ENCODE results near the gene ASB2. TPM values are rescaled to one million over a fixed set of nuclear protein-coding genes. Genes with fewer than 3 reads are reported as not detected.

The ASB2 gene
- polyA plus RNA-seq, 1 donor (not counting 4 experiments of a cell fraction or from before 2014, with no cell fraction given) = 0.56 TPM

DNA sequence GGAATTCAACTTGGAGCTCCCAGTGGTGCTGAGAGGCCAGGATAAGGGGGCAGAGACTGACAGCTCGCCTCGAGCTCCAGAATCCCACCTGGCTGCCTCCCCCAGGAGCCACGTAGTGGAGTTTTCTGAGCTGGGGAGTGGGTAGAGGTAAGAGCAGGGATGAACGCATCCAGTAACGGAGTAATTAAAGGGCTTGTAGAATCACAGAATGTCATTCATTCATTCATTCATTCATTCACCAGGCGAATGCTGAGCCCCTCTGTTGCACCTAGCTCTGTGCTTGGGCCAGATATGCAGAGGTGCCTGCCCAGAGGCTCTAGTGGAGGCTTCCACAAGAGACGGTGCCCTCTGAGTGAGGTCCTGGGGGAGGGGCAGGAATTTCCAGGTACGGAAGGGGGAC, 41.2 kb downstream of the ASB2 start:
- FAIRE-seq = no peak
- DNase-seq (ENCODE audit: low read depth, low spot score) = no peak
- H3K9me3 ChIP-seq (ENCODE audit: control insufficient read depth, low read depth, low read length) = no peaks in the 10 kb centered on the region
- TF ChIP-seq, protein P1, sequence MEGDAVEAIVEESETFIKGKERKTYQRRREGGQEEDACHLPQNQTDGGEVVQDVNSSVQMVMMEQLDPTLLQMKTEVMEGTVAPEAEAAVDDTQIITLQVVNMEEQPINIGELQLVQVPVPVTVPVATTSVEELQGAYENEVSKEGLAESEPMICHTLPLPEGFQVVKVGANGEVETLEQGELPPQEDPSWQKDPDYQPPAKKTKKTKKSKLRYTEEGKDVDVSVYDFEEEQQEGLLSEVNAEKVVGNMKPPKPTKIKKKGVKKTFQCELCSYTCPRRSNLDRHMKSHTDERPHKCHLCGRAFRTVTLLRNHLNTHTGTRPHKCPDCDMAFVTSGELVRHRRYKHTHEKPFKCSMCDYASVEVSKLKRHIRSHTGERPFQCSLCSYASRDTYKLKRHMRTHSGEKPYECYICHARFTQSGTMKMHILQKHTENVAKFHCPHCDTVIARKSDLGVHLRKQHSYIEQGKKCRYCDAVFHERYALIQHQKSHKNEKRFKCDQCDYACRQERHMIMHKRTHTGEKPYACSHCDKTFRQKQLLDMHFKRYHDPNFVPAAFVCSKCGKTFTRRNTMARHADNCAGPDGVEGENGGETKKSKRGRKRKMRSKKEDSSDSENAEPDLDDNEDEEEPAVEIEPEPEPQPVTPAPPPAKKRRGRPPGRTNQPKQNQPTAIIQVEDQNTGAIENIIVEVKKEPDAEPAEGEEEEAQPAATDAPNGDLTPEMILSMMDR (optimal IDR thresholded peaks at IDR 0.05 in 1 of 3, IDR thresholded peaks at IDR 0.05 in 1 of 3, conservative IDR thresholded peaks at IDR 0.05 in 1 of 3; ENCODE audit: extremely low read depth in 1 of 3, insufficient read depth in 2 of 3, low read length in 3 of 3) = no peak
- TF ChIP-seq EZH2 (IDR thresholded peaks at IDR 0.05; ENCODE audit: low read length) = no peak
- H3K9ac ChIP-seq (ENCODE audit: control insufficient read depth, extremely low read depth, insufficient read depth, low read length) = no peak overlapping the region
- H3K27ac ChIP-seq (ENCODE audit: control insufficient read depth, insufficient read depth, low read length) = no peak overlapping the region
- dilution Hi-C loops (cut with MboI; ENCODE audit: extremely low pct_ligation_motif_present, low sequenced_read_pairs) = no loop called here
- peaks cover 17% of the 10 kb centered on the region for H3K4me1 ChIP-seq (ENCODE audit: control insufficient read depth, extremely low read depth, insufficient read depth, low read length)
- H2AFZ ChIP-seq (ENCODE audit: control insufficient read depth, low read length) = no peak overlapping the region
- H3K36me3 ChIP-seq (ENCODE audit: control insufficient read depth in 2 of 2, extremely low read depth in 1 of 2, insufficient read depth in 2 of 2, low read length in 2 of 2) = no peaks in the 10 kb centered on the region
- no peaks in the 10 kb centered on the region for H3K79me2 ChIP-seq (ENCODE audit: control insufficient read depth, insufficient read depth, low read length)
- H3K4me2 ChIP-seq (ENCODE audit: control insufficient read depth, extremely low read depth, insufficient read depth, low read depth, low read length) = no peak overlapping the region
- peaks cover 8% of the 10 kb centered on the region for H3K27me3 ChIP-seq (ENCODE audit: control insufficient read depth, extremely low read depth, insufficient read depth, low read length)
- peaks cover 2% of the 10 kb centered on the region for H4K20me1 ChIP-seq (ENCODE audit: control insufficient read depth, extremely low read depth, insufficient read depth, low read length)
- H3K4me3 ChIP-seq (ENCODE audit: control insufficient read depth in 2 of 3, extremely low read depth in 1 of 3, insufficient read depth in 2 of 3, low read depth in 1 of 3, low read length in 3 of 3) = no peak overlapping the region
- H3K9me1 ChIP-seq (ENCODE audit: control insufficient read depth, extremely low read depth, insufficient read depth, low read length) = no peaks in the 10 kb centered on the region

GRCh38 chr14:93932642-93933041, 43.7 kb downstream of the ASB2 start:
- Histone ChIP-seq H3K27me3 (ENCODE audit: control insufficient read depth, extremely low read depth, insufficient read depth, low read length) (no peaks in the 10 kb centered on the region), H3K9me1 (ENCODE audit: control insufficient read depth, extremely low read depth, insufficient read depth, low read length) (no peaks in the 10 kb centered on the region), H4K20me1 (ENCODE audit: control insufficient read depth, extremely low read depth, insufficient read depth, low read length) (peaks cover 2% of the 10 kb centered on the region), H2AFZ (ENCODE audit: control insufficient read depth, low read length) (no peak overlapping the region), H3K4me2 (ENCODE audit: control insufficient read depth, extremely low read depth, insufficient read depth, low read depth, low read length) (no peak overlapping the region), H3K27ac (ENCODE audit: control insufficient read depth, insufficient read depth, low read length) (no peak overlapping the region), H3K4me3 (ENCODE audit: control insufficient read depth in 2 of 3, extremely low read depth in 1 of 3, insufficient read depth in 2 of 3, low read depth in 1 of 3, low read length in 3 of 3) (no peak overlapping the region), H3K4me1 (ENCODE audit: control insufficient read depth, extremely low read depth, insufficient read depth, low read length) (peaks cover 13% of the 10 kb centered on the region), H3K36me3 (ENCODE audit: control insufficient read depth in 2 of 2, extremely low read depth in 1 of 2, insufficient read depth in 2 of 2, low read length in 2 of 2) (no peaks in the 10 kb centered on the region), H3K79me2 (ENCODE audit: control insufficient read depth, insufficient read depth, low read length) (no peaks in the 10 kb centered on the region), H3K9me3 (ENCODE audit: control insufficient read depth, low read depth, low read length) (no peaks in the 10 kb centered on the region), H3K9ac (ENCODE audit: control insufficient read depth, extremely low read depth, insufficient read depth, low read length) (no peak overlapping the region)
- TF ChIP-seq, protein P1 (optimal IDR thresholded peaks at IDR 0.05 in 1 of 3, IDR thresholded peaks at IDR 0.05 in 1 of 3, conservative IDR thresholded peaks at IDR 0.05 in 1 of 3; ENCODE audit: extremely low read depth in 1 of 3, insufficient read depth in 2 of 3, low read length in 3 of 3) = no peak
- TF ChIP-seq EZH2 (IDR thresholded peaks at IDR 0.05; ENCODE audit: low read length) = no peak
- DNase-seq (ENCODE audit: low read depth, low spot score) (no peak), FAIRE-seq (no peak)
- dilution Hi-C loops (cut with MboI; ENCODE audit: extremely low pct_ligation_motif_present, low sequenced_read_pairs) = no loop called here

Measured in keratinocyte (primary cell).